OCI-LY1 (cell line): ENCODE data around the gene PON2.

Experiments
- H2AFZ ChIP-seq: fragments of 200-600 bp; sonication (generic), shearing (Covaris generic); 2 replicates; pipeline ENCODE4 v1.6.0; 2014; ENCODE audit warnings: antibody characterized with exemption, mild to moderate bottlenecking, low read length
- H3F3A ChIP-seq: fragments of 200-600 bp; sonication (generic), shearing (Covaris generic); 2 replicates; pipeline ENCODE4 v1.6.0; 2014; ENCODE audit warnings: mild to moderate bottlenecking, antibody characterized with exemption, low read length, moderate library complexity; ENCODE audit not compliant: insufficient read depth
- H3K27ac ChIP-seq: fragments of 200-600 bp; sonication (generic); 2 replicates; pipeline ENCODE4 v1.5.1; 2014; ENCODE audit warnings: low read length, mixed run types, mild to moderate bottlenecking, low read depth; ENCODE audit not compliant: poor library complexity, severe bottlenecking
- H3K27me3 ChIP-seq: fragments of 200-600 bp; sonication (generic); 2 replicates; pipeline ENCODE4 v1.6.0; 2014; ENCODE audit warnings: antibody characterized with exemption, mild to moderate bottlenecking, low read length, moderate library complexity; ENCODE audit not compliant: insufficient read depth
- H3K36me3 ChIP-seq: fragments of 200-600 bp; sonication (generic); 2 replicates; pipeline ENCODE4 v1.6.1; 2014; ENCODE audit warnings: mild to moderate bottlenecking, antibody characterized with exemption, low read length, moderate library complexity, mixed read lengths; ENCODE audit not compliant: insufficient read depth
- H3K4me1 ChIP-seq: fragments of 200-600 bp; sonication (generic); 2 replicates; pipeline ENCODE4 v1.5.1; 2014; ENCODE audit warnings: mild to moderate bottlenecking, low read length, moderate library complexity; ENCODE audit not compliant: insufficient read depth, severe bottlenecking
- H3K4me2 ChIP-seq: fragments of 200-600 bp; sonication (generic), shearing (Covaris generic); 2 replicates; pipeline ENCODE4 v1.6.1; 2014; ENCODE audit warnings: low read length
- H3K4me3 ChIP-seq: fragments of 200-600 bp; sonication (generic); 2 replicates; pipeline ENCODE4 v1.5.1; 2014; ENCODE audit warnings: low read length, low read depth, mild to moderate bottlenecking, mixed read lengths; ENCODE audit not compliant: poor library complexity, severe bottlenecking
- H3K79me2 ChIP-seq: fragments of 200-600 bp; shearing (Covaris generic); 2 replicates; pipeline ENCODE4 v1.6.1; 2016; ENCODE audit warnings: mixed run types, low read length, mixed read lengths; ENCODE audit not compliant: insufficient read depth
- H3K9ac ChIP-seq: fragments of 200-600 bp; sonication (generic), shearing (Covaris generic); 2 replicates; pipeline ENCODE4 v1.6.1; 2014; ENCODE audit warnings: mild to moderate bottlenecking, low read length, mixed read lengths
- H3K9me2 ChIP-seq: fragments of 200-600 bp; sonication (generic), shearing (Covaris generic); 2 replicates; pipeline ENCODE4 v1.6.1; 2014; ENCODE audit warnings: low read depth, mild to moderate bottlenecking, low read length, mixed read lengths
- H3K9me3 ChIP-seq: fragments of 200-600 bp; shearing (Covaris generic); 2 replicates; pipeline ENCODE4 v1.6.1; 2014; ENCODE audit warnings: low read length, mixed read lengths
- H4K20me1 ChIP-seq: fragments of 200-600 bp; sonication (generic), shearing (Covaris generic); 2 replicates; pipeline ENCODE4 v1.6.0; 2016; ENCODE audit warnings: mild to moderate bottlenecking, low read length; ENCODE audit not compliant: insufficient read depth
- EZH2 ChIP-seq: fragments of 200-600 bp; sonication (generic), shearing (Covaris generic); IDR thresholded peaks from 2 replicates; pipeline ENCODE4 v1.8.0; 2017; ENCODE audit warnings: borderline replicate concordance, mixed run types, mild to moderate bottlenecking, antibody characterized with exemption, low read length, moderate library complexity, mixed read lengths
- TF ChIP-seq, protein P1 (sequence below): fragments of 200-600 bp; sonication (generic), shearing (Covaris generic); IDR thresholded peaks from 2 replicates; pipeline ENCODE4 v1.5.1; 2017; ENCODE audit warnings: mild to moderate bottlenecking, antibody characterized with exemption, low read length, moderate library complexity, mixed read lengths

PON2 gene

DNA sequence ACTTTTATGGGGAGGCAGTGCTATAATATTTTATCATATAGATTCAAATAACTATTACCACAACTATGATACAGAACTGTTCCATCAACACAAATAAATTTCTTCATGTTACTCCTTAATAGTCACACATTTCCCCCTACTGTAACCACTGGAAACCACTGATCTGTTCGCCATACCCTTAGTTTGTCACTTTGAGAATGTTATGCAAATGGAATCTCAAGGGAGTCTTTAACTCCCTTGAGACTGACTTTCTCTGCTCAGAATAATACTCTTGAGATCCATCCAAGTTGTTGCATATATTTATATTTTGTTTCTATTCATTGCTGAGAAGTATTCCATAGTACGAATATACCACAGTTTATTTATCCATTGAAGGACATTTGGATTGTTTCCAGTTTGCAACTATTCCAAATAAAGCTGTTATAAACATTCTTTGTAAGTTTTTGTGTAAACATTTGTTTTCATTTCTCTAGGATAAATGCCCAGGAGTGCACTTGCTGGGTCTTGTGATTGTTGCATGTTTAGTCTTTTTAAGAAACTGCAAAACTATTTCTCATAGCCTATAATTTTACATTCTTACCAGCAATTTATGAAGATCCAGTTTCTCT, 19.7 kb upstream of the PON2 start:
- Histone ChIP-seq H3F3A (no peaks in the 10 kb centered on the region), H3K27ac (no peak overlapping the region), H3K4me2 (no peak overlapping the region), H3K79me2 (no peaks in the 10 kb centered on the region), H3K27me3 (no peaks in the 10 kb centered on the region), H3K4me1 (no peaks in the 10 kb centered on the region), H3K36me3 (no peaks in the 10 kb centered on the region), H3K9ac (no peak overlapping the region), H3K4me3 (no peak overlapping the region), H3K9me2 (no peaks in the 10 kb centered on the region), H2AFZ (no peak overlapping the region), H3K9me3 (0 out of 2 replicates have a peak, but pooled peaks cover 3% of the 10 kb centered on the region), H4K20me1 (no peaks in the 10 kb centered on the region)
- TF ChIP-seq, protein P1, sequence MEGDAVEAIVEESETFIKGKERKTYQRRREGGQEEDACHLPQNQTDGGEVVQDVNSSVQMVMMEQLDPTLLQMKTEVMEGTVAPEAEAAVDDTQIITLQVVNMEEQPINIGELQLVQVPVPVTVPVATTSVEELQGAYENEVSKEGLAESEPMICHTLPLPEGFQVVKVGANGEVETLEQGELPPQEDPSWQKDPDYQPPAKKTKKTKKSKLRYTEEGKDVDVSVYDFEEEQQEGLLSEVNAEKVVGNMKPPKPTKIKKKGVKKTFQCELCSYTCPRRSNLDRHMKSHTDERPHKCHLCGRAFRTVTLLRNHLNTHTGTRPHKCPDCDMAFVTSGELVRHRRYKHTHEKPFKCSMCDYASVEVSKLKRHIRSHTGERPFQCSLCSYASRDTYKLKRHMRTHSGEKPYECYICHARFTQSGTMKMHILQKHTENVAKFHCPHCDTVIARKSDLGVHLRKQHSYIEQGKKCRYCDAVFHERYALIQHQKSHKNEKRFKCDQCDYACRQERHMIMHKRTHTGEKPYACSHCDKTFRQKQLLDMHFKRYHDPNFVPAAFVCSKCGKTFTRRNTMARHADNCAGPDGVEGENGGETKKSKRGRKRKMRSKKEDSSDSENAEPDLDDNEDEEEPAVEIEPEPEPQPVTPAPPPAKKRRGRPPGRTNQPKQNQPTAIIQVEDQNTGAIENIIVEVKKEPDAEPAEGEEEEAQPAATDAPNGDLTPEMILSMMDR = no peak
- TF ChIP-seq EZH2 = no peak

DNA sequence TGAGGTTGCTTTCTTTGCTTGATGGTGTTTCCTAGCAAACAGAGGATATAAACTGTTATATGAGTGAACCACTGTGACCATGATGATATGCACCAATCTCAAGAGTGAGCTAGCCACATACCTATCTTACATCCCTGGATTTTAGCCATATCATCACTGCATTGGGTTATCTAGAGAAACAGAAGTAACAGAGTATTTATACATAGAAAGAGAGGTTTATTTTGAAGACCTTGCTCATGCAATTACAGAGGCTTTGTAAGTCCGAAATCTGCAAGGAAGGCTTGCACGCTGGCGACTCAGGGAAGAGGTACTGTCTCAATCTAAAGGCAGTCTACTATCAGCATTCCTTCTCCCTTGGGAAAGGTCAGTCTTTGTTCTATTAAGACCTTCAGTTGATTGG, 11.8 kb upstream of the PON2 start:
- no peaks in the 10 kb centered on the region for H3F3A ChIP-seq
- H3K4me3 ChIP-seq = no peak overlapping the region
- H3K9me2 ChIP-seq = no peaks in the 10 kb centered on the region
- no peak overlapping the region for H3K9ac ChIP-seq
- H3K9me3 ChIP-seq = no peaks in the 10 kb centered on the region
- TF ChIP-seq, protein P1 = no peak
- TF ChIP-seq EZH2 = no peak
- no peak overlapping the region for H3K4me2 ChIP-seq
- H3K27ac ChIP-seq = no peak overlapping the region
- no peak overlapping the region for H2AFZ ChIP-seq
- no peaks in the 10 kb centered on the region for H3K27me3 ChIP-seq
- no peaks in the 10 kb centered on the region for H3K4me1 ChIP-seq
- no peaks in the 10 kb centered on the region for H4K20me1 ChIP-seq
- H3K36me3 ChIP-seq = no peaks in the 10 kb centered on the region
- H3K79me2 ChIP-seq = no peaks in the 10 kb centered on the region

DNA sequence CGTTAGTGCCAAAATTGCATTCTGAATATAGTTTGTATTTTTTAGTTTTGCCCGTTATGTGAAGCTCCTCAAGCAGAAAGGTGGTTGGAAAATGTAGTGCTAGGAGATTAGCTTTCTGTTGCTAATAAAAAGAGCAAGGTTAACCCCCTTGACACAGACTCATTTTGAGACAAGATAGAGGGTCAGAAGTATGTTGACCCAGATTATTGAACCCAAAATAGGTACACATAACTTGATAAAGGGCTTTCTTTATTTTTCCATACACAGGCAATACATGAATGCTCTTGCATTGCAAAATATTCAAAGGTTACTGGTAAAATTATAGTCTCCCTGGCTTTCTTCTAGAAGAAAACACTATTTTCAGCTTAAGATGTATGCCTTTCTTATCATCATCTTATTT, 10.0 kb upstream of the PON2 start:
- H3K9ac ChIP-seq = no peak overlapping the region
- no peak overlapping the region for H3K4me2 ChIP-seq
- H3F3A ChIP-seq = no peaks in the 10 kb centered on the region
- no peak overlapping the region for H2AFZ ChIP-seq
- H3K27ac ChIP-seq = no peak overlapping the region
- H3K79me2 ChIP-seq = no peaks in the 10 kb centered on the region
- H3K9me2 ChIP-seq = no peaks in the 10 kb centered on the region
- no peak for TF ChIP-seq EZH2
- TF ChIP-seq, protein P1 = no peak
- H3K4me1 ChIP-seq = no peaks in the 10 kb centered on the region
- no peaks in the 10 kb centered on the region for H3K36me3 ChIP-seq
- H3K27me3 ChIP-seq = no peaks in the 10 kb centered on the region
- no peaks in the 10 kb centered on the region for H3K9me3 ChIP-seq
- no peak overlapping the region for H3K4me3 ChIP-seq
- H4K20me1 ChIP-seq = no peaks in the 10 kb centered on the region
